Measurements from ENCODE around the gene HS3ST4. TPM values are rescaled to one million over a fixed set of nuclear protein-coding genes. Genes with fewer than 3 reads are reported as not detected.

The HS3ST4 gene
- total RNA-seq, 1 donor from 2014 or later: 1.5 TPM

GRCh38 chr16:26102369-26102768 is 410.6 kb downstream of the HS3ST4 start:
- DNase-seq (ENCODE audit: extremely low spot score in 2 of 2): no peak
- H3K36me3 ChIP-seq: no peaks in the 10 kb centered on the region
- no peak overlapping the region for H3K4me3 ChIP-seq
- H3K4me1 ChIP-seq: no peaks in the 10 kb centered on the region
- TF ChIP-seq, protein P1, sequence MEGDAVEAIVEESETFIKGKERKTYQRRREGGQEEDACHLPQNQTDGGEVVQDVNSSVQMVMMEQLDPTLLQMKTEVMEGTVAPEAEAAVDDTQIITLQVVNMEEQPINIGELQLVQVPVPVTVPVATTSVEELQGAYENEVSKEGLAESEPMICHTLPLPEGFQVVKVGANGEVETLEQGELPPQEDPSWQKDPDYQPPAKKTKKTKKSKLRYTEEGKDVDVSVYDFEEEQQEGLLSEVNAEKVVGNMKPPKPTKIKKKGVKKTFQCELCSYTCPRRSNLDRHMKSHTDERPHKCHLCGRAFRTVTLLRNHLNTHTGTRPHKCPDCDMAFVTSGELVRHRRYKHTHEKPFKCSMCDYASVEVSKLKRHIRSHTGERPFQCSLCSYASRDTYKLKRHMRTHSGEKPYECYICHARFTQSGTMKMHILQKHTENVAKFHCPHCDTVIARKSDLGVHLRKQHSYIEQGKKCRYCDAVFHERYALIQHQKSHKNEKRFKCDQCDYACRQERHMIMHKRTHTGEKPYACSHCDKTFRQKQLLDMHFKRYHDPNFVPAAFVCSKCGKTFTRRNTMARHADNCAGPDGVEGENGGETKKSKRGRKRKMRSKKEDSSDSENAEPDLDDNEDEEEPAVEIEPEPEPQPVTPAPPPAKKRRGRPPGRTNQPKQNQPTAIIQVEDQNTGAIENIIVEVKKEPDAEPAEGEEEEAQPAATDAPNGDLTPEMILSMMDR (IDR thresholded peaks at IDR 0.05): no peak
- TF ChIP-seq POLR2AphosphoS5 (IDR thresholded peaks at IDR 0.05; ENCODE audit: insufficient read depth in 1 of 2, low read depth in 1 of 2) (no peak), POLR2A (IDR thresholded peaks at IDR 0.05) (no peak)
- intact Hi-C loops (cut with DNase I): loop anchor here (2.0 kb wide), 1 partner anchor 54 kb away; no protein-coding TSS in a partner anchor
- H3K27me3 ChIP-seq: no peaks in the 10 kb centered on the region
- no peaks in the 10 kb centered on the region for H3K9me3 ChIP-seq
- no peak overlapping the region for H3K27ac ChIP-seq

- Histone ChIP-seq H3K4me3 (no peak overlapping the region), H3K27ac (no peak overlapping the region), H3K27me3 (no peaks in the 10 kb centered on the region), H3K9me3 (no peaks in the 10 kb centered on the region), H3K36me3 (no peaks in the 10 kb centered on the region), H3K4me1 (no peaks in the 10 kb centered on the region)
- intact Hi-C loops (cut with DNase I): no loop called here
- TF ChIP-seq POLR2A (IDR thresholded peaks at IDR 0.05): no peak
- DNase-seq (ENCODE audit: extremely low spot score in 2 of 2): no peak
Measured at GRCh38 chr16:26108836-26109505, 417.2 kb downstream of the HS3ST4 start.

DNA sequence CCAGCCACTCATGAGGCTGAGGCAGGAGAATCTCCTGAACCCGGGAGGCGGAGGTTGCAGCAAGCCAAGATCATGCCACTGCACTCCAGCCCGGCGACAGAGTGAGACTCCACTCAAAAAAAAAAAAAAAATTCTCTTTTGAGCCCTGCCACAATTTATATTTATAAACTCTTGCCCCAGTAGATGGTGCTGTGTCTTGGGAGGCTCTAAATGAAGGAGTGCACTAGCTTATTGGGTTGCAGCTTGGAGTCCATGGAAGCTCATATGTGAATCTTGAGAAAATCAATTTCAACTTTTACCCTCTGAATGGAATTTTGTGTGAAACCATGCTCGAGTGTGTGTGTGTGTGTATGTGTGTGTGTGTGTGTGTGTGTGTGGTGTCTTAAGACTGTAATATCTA is 420.1 kb downstream of the HS3ST4 start:
- TF ChIP-seq POLR2AphosphoS5 (IDR thresholded peaks at IDR 0.05; ENCODE audit: insufficient read depth in 1 of 2, low read depth in 1 of 2): no peak
- TF ChIP-seq POLR2A (IDR thresholded peaks at IDR 0.05): no peak
- TF ChIP-seq, protein P1 (IDR thresholded peaks at IDR 0.05): no peak
- DNase-seq (ENCODE audit: extremely low spot score in 2 of 2): no peak

DNA sequence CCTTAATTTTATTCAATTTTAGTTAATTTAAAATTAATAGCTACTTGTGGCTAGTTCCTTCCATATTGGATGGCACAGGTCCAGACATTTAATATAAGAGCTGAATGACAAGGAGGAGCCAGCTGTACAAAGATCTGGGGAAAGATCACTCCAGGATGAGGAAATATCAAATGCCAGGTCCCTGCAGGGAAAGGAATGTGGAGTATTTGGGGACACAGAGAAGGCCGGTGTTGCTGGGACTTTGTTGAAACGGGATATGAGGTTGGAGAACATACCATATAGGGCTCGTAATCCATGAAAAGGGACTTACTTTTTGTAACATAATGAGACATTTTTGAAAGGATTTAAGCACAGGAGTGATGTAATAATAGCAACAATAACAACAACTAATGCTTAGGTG is 426.8 kb downstream of the HS3ST4 start:
- Histone ChIP-seq H3K27me3 (no peaks in the 10 kb centered on the region), H3K36me3 (no peaks in the 10 kb centered on the region), H3K4me1 (no peaks in the 10 kb centered on the region), H3K4me3 (no peak overlapping the region), H3K9me3 (no peaks in the 10 kb centered on the region), H3K27ac (no peak overlapping the region)
- no peak for DNase-seq (ENCODE audit: extremely low spot score in 2 of 2)
- intact Hi-C loops (cut with DNase I): no loop called here
- TF ChIP-seq POLR2A (IDR thresholded peaks at IDR 0.05) (no peak), POLR2AphosphoS5 (IDR thresholded peaks at IDR 0.05; ENCODE audit: insufficient read depth in 1 of 2, low read depth in 1 of 2) (no peak)
- TF ChIP-seq, protein P1 (IDR thresholded peaks at IDR 0.05): no peak

More for the DNA sequence above, 420.1 kb downstream of the HS3ST4 start:
- Histone ChIP-seq H3K9me3 (no peaks in the 10 kb centered on the region), H3K27me3 (no peaks in the 10 kb centered on the region), H3K27ac (no peak overlapping the region), H3K36me3 (no peaks in the 10 kb centered on the region), H3K4me3 (no peak overlapping the region), H3K4me1 (no peaks in the 10 kb centered on the region)
- intact Hi-C loops (cut with DNase I): no loop called here

DNA sequence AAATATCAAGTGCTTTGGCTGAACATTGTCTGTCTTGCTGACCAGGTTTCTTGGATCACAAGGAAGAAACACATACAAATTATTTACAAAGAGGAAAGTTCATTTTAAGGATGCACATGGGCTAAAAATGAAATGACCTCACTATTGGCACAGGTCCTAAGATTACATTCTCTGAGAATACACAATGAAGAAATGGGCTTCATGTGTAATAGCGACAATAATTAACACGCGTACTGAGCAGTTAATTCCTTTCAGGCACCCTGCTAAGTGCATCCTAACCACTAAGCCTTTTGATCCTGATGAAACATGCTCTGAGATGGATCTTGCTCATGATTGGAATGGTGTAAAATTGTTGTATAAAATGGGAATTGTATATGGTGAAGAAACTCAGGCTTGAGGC is 429.0 kb downstream of the HS3ST4 start:
- H3K4me1 ChIP-seq: no peaks in the 10 kb centered on the region
- no peak overlapping the region for H3K4me3 ChIP-seq
- intact Hi-C loops (cut with DNase I): no loop called here

More for the DNA sequence above, 429.0 kb downstream of the HS3ST4 start:
- Histone ChIP-seq H3K36me3 (no peaks in the 10 kb centered on the region), H3K27ac (no peak overlapping the region), H3K9me3 (no peaks in the 10 kb centered on the region), H3K27me3 (no peaks in the 10 kb centered on the region)
- TF ChIP-seq POLR2AphosphoS5 (IDR thresholded peaks at IDR 0.05; ENCODE audit: insufficient read depth in 1 of 2, low read depth in 1 of 2) (no peak), POLR2A (IDR thresholded peaks at IDR 0.05) (no peak)
- TF ChIP-seq, protein P1 (IDR thresholded peaks at IDR 0.05): no peak
- no peak for DNase-seq (ENCODE audit: extremely low spot score in 2 of 2)

Data from vagina (tissue), 2 donors.